ELR (cell line): ENCODE measurements around the gene UMODL1.
"Not testable (repeated sequence)": the region's sequence is repeated elsewhere in the genome, so short reads cannot be mapped to it uniquely, and the experiment has no call there.

ENCODE experiments used
- DNase-seq: peaks from one replicate; pipeline ENCODE4 v3.0.0-alpha.2; 2015; ENCODE audit warnings: low read depth

Gene UMODL1

GRCh38 chr21:42163511-42163863 is 92.4 kb downstream of the UMODL1 start:
- DNase-seq: no peak

GRCh38 chr21:42164064-42164789 is 93.1 kb downstream of the UMODL1 start:
- peak; percentile 30 for DNase-seq

- DNase-seq: no peak
These were observed 93.7 kb downstream of the UMODL1 start for GRCh38 chr21:42164818-42165217.

- DNase-seq: no peak
These were observed 94.8 kb downstream of the UMODL1 start for GRCh38 chr21:42165901-42166300.

GRCh38 chr21:42169758-42170157 is 98.6 kb downstream of the UMODL1 start:
- DNase-seq: no peak

- no peak for DNase-seq
These were observed 100.3 kb downstream of the UMODL1 start for GRCh38 chr21:42171091-42172053.

GRCh38 chr21:42172596-42173483 is 101.7 kb downstream of the UMODL1 start:
- no peak for DNase-seq

GRCh38 chr21:42174173-42174572 is 103.1 kb downstream of the UMODL1 start:
- no peak for DNase-seq

- DNase-seq: no peak
These were observed 104.1 kb downstream of the UMODL1 start for GRCh38 chr21:42175110-42175710.

- no peak for DNase-seq
These were observed 105.7 kb downstream of the UMODL1 start for GRCh38 chr21:42176859-42177258.

- DNase-seq: no peak
These were observed 108.2 kb downstream of the UMODL1 start for GRCh38 chr21:42179316-42179715.

- not testable (repeated sequence) for DNase-seq
These were observed 108.9 kb downstream of the UMODL1 start for GRCh38 chr21:42180001-42180400.

GRCh38 chr21:42182713-42183371 is 111.7 kb downstream of the UMODL1 start:
- no peak for DNase-seq

- DNase-seq: no peak
These were observed 112.5 kb downstream of the UMODL1 start for GRCh38 chr21:42183374-42184266.

- no peak for DNase-seq
These were observed 115.5 kb downstream of the UMODL1 start for GRCh38 chr21:42186591-42186990.

GRCh38 chr21:42187976-42188653 is 117.0 kb downstream of the UMODL1 start:
- DNase-seq: peak; percentile 38

GRCh38 chr21:42188663-42189062 is 117.5 kb downstream of the UMODL1 start:
- no peak for DNase-seq

- no peak for DNase-seq
These were observed 118.3 kb downstream of the UMODL1 start for GRCh38 chr21:42189431-42189830.

GRCh38 chr21:42189860-42190485 is 118.9 kb downstream of the UMODL1 start:
- DNase-seq: no peak
